Sigmoid colon (tissue), 7 donors: ENCODE results near the gene SLC17A7. TPM values are rescaled to one million over a fixed set of nuclear protein-coding genes. Genes with fewer than 3 reads are reported as not detected.

Experiments used
- DNase-seq: peaks from one replicate; pipeline ENCODE4 v3.0.0-alpha.2; 2019
- H3K27ac ChIP-seq, 4 donors: fragments of 200-600 bp; sonication (generic); one replicate each; pipeline ENCODE4 v1.5.1; 2016 to 2019; ENCODE audit warnings: mild to moderate bottlenecking in 1 of 4
- H3K27me3 ChIP-seq, 3 donors: fragments of 200-600 bp; sonication (generic); one replicate each; pipeline ENCODE4 v1.5.1; 2019; ENCODE audit warnings: mild to moderate bottlenecking in 1 of 3
- H3K36me3 ChIP-seq, 4 donors: fragments of 200-600 bp; sonication (generic); one replicate each; pipeline ENCODE4 v1.5.1; 2016 to 2019
- H3K4me1 ChIP-seq, 4 donors: fragments of 200-600 bp; sonication (generic); one replicate each; pipeline ENCODE4 v1.5.1; 2017 to 2019
- H3K4me3 ChIP-seq, 4 donors: fragments of 200-600 bp; sonication (generic); one replicate each; pipeline ENCODE4 v1.5.1; 2017 to 2019; ENCODE audit warnings: mild to moderate bottlenecking in 2 of 4, moderate library complexity in 1 of 4
- H3K9me3 ChIP-seq, 4 donors: fragments of 200-600 bp in 3 of 4; sonication (generic) in 3 of 4; one replicate each; pipeline versions ENCODE4 v1.5.1 to v1.6.1; 2013 to 2019
- EP300 ChIP-seq, 4 donors: sonication (generic); formaldehyde crosslinking; IDR thresholded peaks; one replicate each; pipeline ENCODE4 v1.6.1; 2017; ENCODE audit warnings: antibody characterized with exemption in 4 of 4
- POLR2A ChIP-seq, 2 donors: fragments of 450-650 bp; IDR thresholded peaks; one replicate each; pipeline ENCODE4 v1.6.1; 2016; ENCODE audit warnings: antibody characterized with exemption in 2 of 2, mild to moderate bottlenecking in 2 of 2, moderate library complexity in 2 of 2
- POLR2AphosphoS5 ChIP-seq, 4 donors: sonication (generic); formaldehyde crosslinking; IDR thresholded peaks; one replicate each; pipeline ENCODE4 v1.6.1; 2017; ENCODE audit warnings: antibody characterized with exemption in 4 of 4
- WGBS, 2 donors: extraction: QIAGEN DNeasy Blood & Tissue Kit; methylation state at CpG; one replicate each; pipeline ENCODE4 v1.1.7; 2013; 5-methylcytosine and 5-hydroxymethylcytosine counted together
- intact Hi-C: fragments of 100-400 bp; cut with DNase I; formaldehyde crosslinking; loops from one replicate; pipeline ENCODE4 v1.15.1; 2023
- polyA plus RNA-seq, 3 donors: library from polyadenylated mRNA; stranded (reverse); fragments of 200-250 nt; gene quantifications; one replicate each; pipeline ENCODE4 v1.2.3, GENCODE V29; 2013
- total RNA-seq, 4 donors: library from RNA; depleted of rRNA; stranded (reverse); fragments of >200 nt; gene quantifications; one replicate each; pipeline ENCODE4 v1.1.0, GENCODE V29; 2016
- TF ChIP-seq, protein P1 (sequence below), 4 experiments: fragments of 450-650 bp in 3 of 4; fragments of 200-600 bp in 1 of 4; IDR thresholded peaks; one replicate each; pipeline ENCODE4 v1.5.1; 2016 to 2019; ENCODE audit warnings: antibody characterized with exemption in 4 of 4, mild to moderate bottlenecking in 3 of 4, moderate library complexity in 2 of 4
- donor health status: healthy with polysubstance abuse.
- donor health status: Bipolar disorder and iron deficiency.
- donor health status: healthy.

SLC17A7 gene
- total and polyA plus RNA-seq, 7 donors, result 0.23 to 1.8 (median 0.62) TPM; not detected in 1

DNA sequence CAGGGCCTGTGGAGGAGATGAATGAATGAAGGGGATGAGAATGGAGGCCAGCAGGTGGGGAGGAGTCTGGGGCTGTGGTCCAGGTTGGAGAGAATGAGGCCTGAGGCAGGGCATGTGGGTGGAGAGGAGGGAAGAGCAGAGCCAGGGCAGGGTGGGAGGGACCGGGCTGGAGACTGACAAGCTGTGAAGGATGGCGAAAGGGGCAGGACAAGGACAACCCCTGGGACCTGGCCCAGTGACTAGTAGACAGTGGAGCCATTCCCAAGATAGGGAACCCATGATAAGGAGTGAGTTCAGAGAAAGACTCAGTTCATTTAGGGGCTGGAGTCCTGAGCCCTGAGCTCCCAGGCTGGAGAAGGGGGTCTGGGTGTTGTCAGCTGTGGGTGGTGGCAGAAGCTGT lies 21.1 kb downstream of the SLC17A7 start:
- H3K27me3 ChIP-seq, result peaks cover 44 to 99% (median 90%) of the 10 kb centered on the region in 3 donors

DNA sequence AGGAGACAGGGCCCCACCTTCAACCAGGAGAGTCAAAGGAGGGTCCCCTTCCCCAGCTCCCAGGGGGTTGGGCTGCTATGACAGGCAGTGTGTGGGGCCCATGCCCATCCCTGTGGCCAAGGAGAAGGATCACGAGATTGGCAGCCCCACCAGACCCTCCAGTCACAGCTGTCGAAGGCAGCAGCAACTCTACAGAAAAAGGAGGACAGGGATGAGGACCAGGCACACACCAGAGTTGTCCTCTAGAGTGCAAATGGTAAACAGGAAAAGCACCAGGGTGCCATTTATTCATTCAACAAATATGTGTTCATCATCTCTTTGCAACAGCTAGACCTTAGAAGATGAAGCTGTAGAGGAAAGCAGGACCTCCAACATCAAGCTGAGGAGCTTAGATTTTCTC lies 22.2 kb downstream of the SLC17A7 start:
- WGBS, 2 donors, result 62 to 86% methylated on average over 2 of the region's 2 CpGs
- TF ChIP-seq POLR2AphosphoS5 (IDR thresholded peaks at IDR 0.05) (no peak), POLR2A (IDR thresholded peaks at IDR 0.05) (no peak), EP300 (IDR thresholded peaks at IDR 0.05) (no peak)
- TF ChIP-seq, protein P1, sequence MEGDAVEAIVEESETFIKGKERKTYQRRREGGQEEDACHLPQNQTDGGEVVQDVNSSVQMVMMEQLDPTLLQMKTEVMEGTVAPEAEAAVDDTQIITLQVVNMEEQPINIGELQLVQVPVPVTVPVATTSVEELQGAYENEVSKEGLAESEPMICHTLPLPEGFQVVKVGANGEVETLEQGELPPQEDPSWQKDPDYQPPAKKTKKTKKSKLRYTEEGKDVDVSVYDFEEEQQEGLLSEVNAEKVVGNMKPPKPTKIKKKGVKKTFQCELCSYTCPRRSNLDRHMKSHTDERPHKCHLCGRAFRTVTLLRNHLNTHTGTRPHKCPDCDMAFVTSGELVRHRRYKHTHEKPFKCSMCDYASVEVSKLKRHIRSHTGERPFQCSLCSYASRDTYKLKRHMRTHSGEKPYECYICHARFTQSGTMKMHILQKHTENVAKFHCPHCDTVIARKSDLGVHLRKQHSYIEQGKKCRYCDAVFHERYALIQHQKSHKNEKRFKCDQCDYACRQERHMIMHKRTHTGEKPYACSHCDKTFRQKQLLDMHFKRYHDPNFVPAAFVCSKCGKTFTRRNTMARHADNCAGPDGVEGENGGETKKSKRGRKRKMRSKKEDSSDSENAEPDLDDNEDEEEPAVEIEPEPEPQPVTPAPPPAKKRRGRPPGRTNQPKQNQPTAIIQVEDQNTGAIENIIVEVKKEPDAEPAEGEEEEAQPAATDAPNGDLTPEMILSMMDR (IDR thresholded peaks at IDR 0.05), result no peak
- H3K9me3 ChIP-seq, result no peaks in the 10 kb centered on the region
- no peak for DNase-seq
- intact Hi-C loops, result no loop called here
- peaks cover 0 to 29% (median 27%) of the 10 kb centered on the region in 4 donors for H3K4me1 ChIP-seq
- H3K27me3 ChIP-seq, result peaks cover 39 to 92% (median 85%) of the 10 kb centered on the region in 3 donors
- no peaks in the 10 kb centered on the region for H3K36me3 ChIP-seq
- no peak overlapping the region for H3K4me3 ChIP-seq
- no peak overlapping the region for H3K27ac ChIP-seq

More for the DNA sequence above, 21.1 kb downstream of the SLC17A7 start:
- Histone ChIP-seq H3K36me3 (no peaks in the 10 kb centered on the region), H3K4me3 (no peak overlapping the region), H3K9me3 (no peaks in the 10 kb centered on the region), H3K27ac (no peak overlapping the region), H3K4me1 (peaks cover 0 to 29% (median 27%) of the 10 kb centered on the region in 4 donors)
- 63 to 82% methylated on average over 2 of the region's 2 CpGs for WGBS, 2 donors
- intact Hi-C loops, result no loop called here
- DNase-seq, result no peak
- TF ChIP-seq POLR2AphosphoS5 (IDR thresholded peaks at IDR 0.05) (no peak), EP300 (IDR thresholded peaks at IDR 0.05) (no peak), POLR2A (IDR thresholded peaks at IDR 0.05) (no peak)
- TF ChIP-seq, protein P1 (IDR thresholded peaks at IDR 0.05), result no peak

DNA sequence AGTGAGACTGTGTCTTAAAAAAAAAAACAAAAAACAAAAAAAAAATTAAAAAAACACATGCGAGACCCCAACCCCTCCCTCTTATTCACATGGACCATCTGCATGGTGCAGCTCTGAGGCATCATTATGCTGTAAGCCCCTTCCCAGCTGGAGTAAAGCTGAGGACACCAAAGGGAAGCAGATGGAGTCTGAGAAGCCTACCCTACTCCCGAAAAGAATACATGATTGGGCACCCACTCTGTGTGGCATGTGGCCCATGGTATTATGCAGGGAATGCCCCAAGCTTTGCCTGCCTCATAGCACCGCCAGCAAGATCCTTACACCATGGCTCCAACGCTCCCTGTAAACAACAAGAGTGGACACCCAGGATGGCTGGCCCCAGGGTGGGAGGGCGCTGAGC lies 22.8 kb downstream of the SLC17A7 start:
- no peak for DNase-seq
- Histone ChIP-seq H3K27ac (no peak overlapping the region), H3K27me3 (peaks cover 35 to 91% (median 78%) of the 10 kb centered on the region in 3 donors), H3K36me3 (no peaks in the 10 kb centered on the region), H3K4me1 (peaks cover 0 to 27% (median 25%) of the 10 kb centered on the region in 4 donors), H3K9me3 (no peaks in the 10 kb centered on the region), H3K4me3 (no peak overlapping the region)
- intact Hi-C loops, result no loop called here
- TF ChIP-seq POLR2A (IDR thresholded peaks at IDR 0.05), result no peak
- TF ChIP-seq POLR2AphosphoS5 (IDR thresholded peaks at IDR 0.05), result no peak
- TF ChIP-seq, protein P1 (IDR thresholded peaks at IDR 0.05), result no peak
- TF ChIP-seq EP300 (IDR thresholded peaks at IDR 0.05), result no peak
- WGBS, 2 donors, result 71 to 88% methylated on average over 5 of the region's 5 CpGs

DNA sequence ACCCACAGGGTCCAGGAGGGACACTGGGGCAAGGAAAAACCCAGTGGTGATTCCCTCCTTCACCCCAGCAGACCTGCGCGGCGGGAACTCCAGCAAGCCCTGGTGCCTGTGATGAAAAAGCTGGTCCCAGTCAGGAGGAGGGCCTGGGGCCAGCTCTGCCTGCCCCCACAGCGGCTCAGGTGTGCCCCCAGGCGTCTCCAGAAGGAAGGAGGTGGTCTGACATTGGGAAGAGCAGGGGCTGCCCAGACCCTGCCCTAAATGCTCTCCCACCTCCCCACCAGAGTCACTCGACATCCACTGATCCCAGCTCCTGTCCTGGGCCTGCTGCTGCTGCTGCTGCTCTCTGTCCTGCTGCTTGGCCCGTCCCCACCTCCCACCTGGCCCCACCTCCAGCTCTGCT lies 24.2 kb downstream of the SLC17A7 start:
- H3K4me3 ChIP-seq, result no peak overlapping the region
- no peak for DNase-seq
- no peak for TF ChIP-seq POLR2AphosphoS5 (IDR thresholded peaks at IDR 0.05)
- no peak for TF ChIP-seq EP300 (IDR thresholded peaks at IDR 0.05)
- TF ChIP-seq, protein P1 (IDR thresholded peaks at IDR 0.05), result no peak
- no peak for TF ChIP-seq POLR2A (IDR thresholded peaks at IDR 0.05)
- intact Hi-C loops, result no loop called here
- peaks cover 20 to 77% (median 64%) of the 10 kb centered on the region in 3 donors for H3K27me3 ChIP-seq
- H3K27ac ChIP-seq, result no peak overlapping the region
- no peaks in the 10 kb centered on the region for H3K9me3 ChIP-seq
- no peaks in the 10 kb centered on the region for H3K36me3 ChIP-seq
- 45 to 65% methylated on average over 7 of the region's 7 CpGs for WGBS, 2 donors
- peaks cover 0 to 13% (median 11%) of the 10 kb centered on the region in 4 donors for H3K4me1 ChIP-seq

DNA sequence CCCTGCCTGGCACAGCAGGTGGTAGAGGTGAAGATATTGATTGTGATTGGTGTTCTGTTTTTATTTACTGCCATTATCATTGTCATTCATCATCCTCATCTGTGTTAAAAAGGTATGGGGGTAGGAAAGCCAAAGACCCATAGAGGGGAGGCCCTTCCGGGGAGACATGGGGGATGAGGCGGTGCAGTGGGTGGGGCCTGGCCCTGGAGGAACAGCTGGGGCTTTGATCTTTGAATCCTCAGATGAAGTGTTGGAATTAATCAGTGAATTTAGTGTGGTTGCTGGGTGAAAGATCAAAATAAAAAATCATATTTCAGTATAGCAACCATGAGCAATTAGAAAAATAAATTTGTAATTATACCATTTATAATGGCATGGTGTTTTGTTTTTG lies 25.5 kb downstream of the SLC17A7 start:
- H3K4me1 ChIP-seq, result peaks cover 0 to 3% (median 3%) of the 10 kb centered on the region in 4 donors
- TF ChIP-seq, protein P1 (IDR thresholded peaks at IDR 0.05), result no peak
- TF ChIP-seq EP300 (IDR thresholded peaks at IDR 0.05) (no peak), POLR2A (IDR thresholded peaks at IDR 0.05) (no peak), POLR2AphosphoS5 (IDR thresholded peaks at IDR 0.05) (no peak)
- peaks cover 8 to 64% (median 51%) of the 10 kb centered on the region in 3 donors for H3K27me3 ChIP-seq
- H3K36me3 ChIP-seq, result no peaks in the 10 kb centered on the region
- H3K27ac ChIP-seq, result no peak overlapping the region
- H3K9me3 ChIP-seq, result no peaks in the 10 kb centered on the region
- intact Hi-C loops, result no loop called here
- WGBS, 2 donors, result 70 to 76% methylated on average over 2 of the region's 2 CpGs
- H3K4me3 ChIP-seq, result no peak overlapping the region
- no peak for DNase-seq
